IMR-90 (cell line): ENCODE results near the gene MGRN1. TPM values are rescaled to one million over a fixed set of nuclear protein-coding genes. Genes with fewer than 3 reads are reported as not detected.

ENCODE experiments used
- ATAC-seq: fragments of 200-7000 bp; cut with Tn5 transposase; 2 replicates; pipeline ENCODE4 v1.9.1; 2020; ENCODE audit warnings: low read depth, mild to moderate bottlenecking, moderate library complexity
- BruUV-seq: library from RNA; stranded (reverse); fragments of 400-500 nt; replicated peaks from 2 replicates; lab custom pipeline; 2021; lab: Mats Ljungman, UMichigan
- CTCF ChIA-PET: fragments of 300-600 bp; formaldehyde crosslinking; extraction: SDS; loops from one replicate; lab custom pipeline; 2021; ENCODE audit warnings: antibody characterized with exemption; lab: Yijun Ruan, JAX
- POLR2A ChIA-PET: fragments of 300-600 bp; sonication (Branson Sonifier 250); formaldehyde crosslinking; loops from one replicate; lab custom pipeline; 2022; ENCODE audit warnings: antibody characterized with exemption; ENCODE audit not compliant: unreplicated experiment; lab: Charles Lee
- DNase-seq: peaks from one replicate; pipeline ENCODE4 v3.0.0; 2013
- H2AFZ ChIP-seq: replicated peaks from 2 replicates; pipeline ENCODE3; 2013; ENCODE audit warnings: low read length, mild to moderate bottlenecking; ENCODE audit not compliant: poor library complexity
- H2AK5ac ChIP-seq: 2 replicates; pipeline ENCODE4 v1.6.1; 2013; ENCODE audit warnings: low read depth, low read length, inconsistent platforms
- H2AK9ac ChIP-seq: replicated peaks from 2 replicates; pipeline ENCODE3; 2013; ENCODE audit warnings: mild to moderate bottlenecking, low read depth, low read length, moderate library complexity; ENCODE audit not compliant: poor library complexity
- H2BK120ac ChIP-seq: 2 replicates; pipeline ENCODE4 v1.6.1; 2013; ENCODE audit warnings: low read depth, low read length, inconsistent platforms
- H2BK15ac ChIP-seq: 3 replicates; pipeline ENCODE4 v1.6.1; 2013; ENCODE audit warnings: low read depth, low read length, inconsistent platforms
- H2BK20ac ChIP-seq: 2 replicates; pipeline ENCODE4 v1.6.1; 2013; ENCODE audit warnings: low read depth, mild to moderate bottlenecking, inconsistent platforms, low read length, moderate library complexity
- H2BK5ac ChIP-seq: 2 replicates; pipeline ENCODE4 v1.6.1; 2013; ENCODE audit warnings: mild to moderate bottlenecking, low read depth, low read length, inconsistent platforms; ENCODE audit not compliant: poor library complexity, severe bottlenecking
- H3K14ac ChIP-seq: replicated peaks from 2 replicates; pipeline ENCODE4 v1.6.1; 2013; ENCODE audit warnings: low read depth, low read length, inconsistent platforms
- H3K18ac ChIP-seq: 2 replicates; pipeline ENCODE4 v1.6.1; 2013; ENCODE audit warnings: low read depth, low read length, control low read depth
- H3K23ac ChIP-seq: 2 replicates; pipeline ENCODE4 v1.6.1; 2013; ENCODE audit warnings: low read depth, low read length, inconsistent platforms
- H3K27ac ChIP-seq: 2 replicates; pipeline ENCODE4 v1.5.1; 2013; ENCODE audit warnings: mild to moderate bottlenecking, control low read depth, low read length; ENCODE audit not compliant: insufficient read depth
- H3K27me3 ChIP-seq: 2 replicates; pipeline ENCODE4 v1.6.1; 2013; ENCODE audit warnings: low read length; ENCODE audit not compliant: control insufficient read depth, insufficient read depth
- H3K36me3 ChIP-seq: 2 replicates; pipeline ENCODE4 v1.6.1; 2013; ENCODE audit warnings: low read length, mixed read lengths; ENCODE audit not compliant: control insufficient read depth, insufficient read depth
- H3K4ac ChIP-seq: 2 replicates; pipeline ENCODE4 v1.6.1; 2013; ENCODE audit warnings: low read depth, low read length, inconsistent platforms
- H3K4me1 ChIP-seq: 2 replicates; pipeline ENCODE4 v1.6.1; 2013; ENCODE audit warnings: low read length, mixed read lengths; ENCODE audit not compliant: control insufficient read depth, insufficient read depth
- H3K4me2 ChIP-seq: 2 replicates; pipeline ENCODE4 v1.6.1; 2013; ENCODE audit warnings: low read depth, mild to moderate bottlenecking, control low read depth, low read length, moderate library complexity
- H3K4me3 ChIP-seq: 2 replicates; pipeline ENCODE4 v1.5.1; 2013; ENCODE audit warnings: low read depth, mild to moderate bottlenecking, control low read depth, low read length, moderate library complexity; ENCODE audit not compliant: insufficient read depth
- H3K56ac ChIP-seq: 2 replicates; pipeline ENCODE4 v1.6.1; 2013; ENCODE audit warnings: low read length, inconsistent platforms; ENCODE audit not compliant: insufficient read depth; ENCODE audit errors: extremely low read depth
- H3K79me1 ChIP-seq, 2 experiments: 2 replicates each; pipeline ENCODE4 v1.6.1; 2013; ENCODE audit warnings: low read length in 2 of 2, inconsistent platforms in 1 of 2, low read depth in 1 of 2
- H3K9ac ChIP-seq: 2 replicates; pipeline ENCODE4 v1.6.1; 2013; ENCODE audit warnings: low read depth, low read length, control low read depth
- H3K9me1 ChIP-seq: 2 replicates; pipeline ENCODE4 v1.6.1; 2013; ENCODE audit warnings: low read length, inconsistent platforms; ENCODE audit not compliant: insufficient read depth
- H3K9me3 ChIP-seq: 2 replicates; pipeline ENCODE4 v1.6.1; 2013; ENCODE audit warnings: low read length; ENCODE audit not compliant: control insufficient read depth, insufficient read depth
- H4K20me1 ChIP-seq: 2 replicates; pipeline ENCODE4 v1.6.1; 2013; ENCODE audit warnings: low read length, inconsistent platforms; ENCODE audit not compliant: insufficient read depth
- H4K5ac ChIP-seq: 2 replicates; pipeline ENCODE4 v1.6.1; 2013; ENCODE audit warnings: mild to moderate bottlenecking, low read depth, low read length, control low read depth
- H4K8ac ChIP-seq, 2 experiments: 2 replicates each; pipeline ENCODE4 v1.6.1; 2013; ENCODE audit warnings: low read depth in 2 of 2, low read length in 2 of 2, control low read depth in 1 of 2, inconsistent platforms in 1 of 2
- H4K91ac ChIP-seq: 2 replicates; pipeline ENCODE4 v1.6.1; 2013; ENCODE audit warnings: low read depth, low read length, inconsistent platforms; ENCODE audit not compliant: insufficient read depth
- RAD21 ChIP-seq: IDR thresholded peaks from 2 replicates; pipeline ENCODE4 v1.6.1; 2012; ENCODE audit warnings: low read length, improper control_type of control experiment
- WGBS, 2 experiments: methylation state at CpG; one replicate each; pipeline versions ENCODE4 v1.1.5 to v1.1.7; 2013; ENCODE audit warnings: missing lambda C conversion rate in 2 of 2; ENCODE audit not compliant: insufficient read length in 1 of 2; ENCODE audit errors: extremely low coverage in 2 of 2; 5-methylcytosine and 5-hydroxymethylcytosine counted together
- dilution Hi-C: fragments of 300-500 bp; cut with HindIII; formaldehyde crosslinking; loops from one replicate; pipeline ENCODE4 v1.14.3; 2018; ENCODE audit warnings: low sequenced_read_pairs; ENCODE audit not compliant: unreplicated experiment
- in situ Hi-C: fragments of 300-500 bp; cut with MboI; formaldehyde crosslinking; loops from 3 replicates; pipeline ENCODE4 v1.14.3; 2019; ENCODE audit warnings: low sequenced_read_pairs, inconsistent platforms, mixed read lengths
- intact Hi-C: fragments of 100-400 bp; cut with micrococcal nuclease; formaldehyde crosslinking; loops from 2 replicates; pipeline ENCODE4 v1.10.0; 2022
- polyA plus RNA-seq, 3 experiments: library from polyadenylated mRNA; depleted of rRNA; stranded (reverse); fragments of >200 nt; gene quantifications; 2 replicates each; pipeline ENCODE4 v1.2.3, GENCODE V29; 2012; ENCODE audit warnings: low replicate concordance in 1 of 3
- total RNA-seq: library from RNA; depleted of rRNA; stranded (reverse); fragments of >200 nt; gene quantifications from 2 replicates; pipeline ENCODE4 v1.2.3, GENCODE V29; 2012

MGRN1 gene
- total and polyA plus RNA-seq, 2 of the 4 experiments (the other 2 are of a cell fraction): 11.7 to 32.7 TPM

DNA sequence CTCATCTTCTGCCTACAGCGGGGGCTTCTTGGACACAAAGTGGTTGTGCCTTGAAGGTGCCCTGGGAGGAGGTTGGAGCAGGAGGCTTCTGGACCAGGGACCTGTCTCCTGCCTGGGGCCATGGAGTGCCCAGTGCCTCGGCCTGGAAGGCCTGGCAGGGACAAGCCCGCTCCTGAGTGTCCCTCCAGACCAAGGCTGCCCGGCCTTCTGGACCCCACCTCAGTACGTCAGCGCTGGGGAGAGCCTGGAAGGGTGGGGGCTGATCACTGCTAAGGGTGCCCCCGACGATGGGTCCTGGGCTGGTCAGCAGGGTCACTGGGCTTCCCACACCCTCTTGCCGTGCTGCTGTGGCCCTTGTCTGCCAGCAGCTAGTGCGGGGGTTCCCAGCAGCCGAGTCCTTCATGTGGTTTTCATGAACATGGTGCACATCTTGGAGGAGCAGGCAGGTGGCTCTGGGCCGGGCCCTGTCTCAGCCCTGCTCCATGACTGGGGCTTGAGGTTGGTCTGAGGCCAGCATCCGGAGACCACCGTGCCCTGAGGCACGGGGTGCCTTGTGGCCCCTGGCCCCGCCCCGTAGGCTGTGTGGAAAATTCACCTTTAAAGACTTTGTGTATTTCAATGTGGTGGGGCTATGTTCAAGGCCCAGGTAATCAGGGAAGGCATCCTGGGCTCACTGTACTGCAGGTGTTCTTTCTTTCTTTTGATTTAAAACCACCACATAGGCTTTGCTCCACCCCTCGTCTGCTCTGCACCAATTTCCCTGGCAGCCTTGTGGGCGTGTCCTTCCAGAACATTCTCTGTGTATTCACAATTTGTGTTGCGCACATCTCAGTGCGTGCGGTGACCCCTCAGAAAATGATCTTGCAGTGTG lies 22.4 kb downstream of the MGRN1 start:
- H3K4ac ChIP-seq: no peak overlapping the region
- H3K4me3 ChIP-seq: no peak overlapping the region
- H3K56ac ChIP-seq: no peak overlapping the region
- no peak overlapping the region for H3K4me2 ChIP-seq
- H3K36me3 ChIP-seq: peaks cover 25% of the 10 kb centered on the region
- no peak overlapping the region for H3K23ac ChIP-seq
- no peak overlapping the region for H4K8ac ChIP-seq
- H2BK15ac ChIP-seq: no peak overlapping the region
- 96% methylated on average over 12 of the region's 22 CpGs; no CpG with 5 or more reads in 1 of the 2 experiments for WGBS, 2 experiments
- H3K27me3 ChIP-seq: no peaks in the 10 kb centered on the region
- no peak overlapping the region for H2BK120ac ChIP-seq
- in situ Hi-C loops: no loop called here
- dilution Hi-C loops: no loop called here
- H3K4me1 ChIP-seq: no peaks in the 10 kb centered on the region
- H4K5ac ChIP-seq: no peak overlapping the region
- H2AK5ac ChIP-seq: no peak overlapping the region
- no peak overlapping the region for H2AK9ac ChIP-seq
- no peak overlapping the region for H3K14ac ChIP-seq
- no peak overlapping the region for H2BK5ac ChIP-seq
- CTCF ChIA-PET: no interaction called here
- BruUV-seq: no TSS peak
- no peak overlapping the region for H2AFZ ChIP-seq
- H2BK20ac ChIP-seq: no peak overlapping the region
- no peak for DNase-seq
- H3K79me1 ChIP-seq: peaks cover 15 to 60% of the 10 kb centered on the region in 2 experiments
- ATAC-seq: no peak
- H3K9me3 ChIP-seq: no peaks in the 10 kb centered on the region
- POLR2A ChIA-PET: no interaction called here
- TF ChIP-seq RAD21: no peak
- H3K9ac ChIP-seq: no peak overlapping the region
- H4K91ac ChIP-seq: no peak overlapping the region
- H3K9me1 ChIP-seq: no peaks in the 10 kb centered on the region
- intact Hi-C loops: no loop called here
- H4K20me1 ChIP-seq: peaks cover 63% of the 10 kb centered on the region
- H3K27ac ChIP-seq: no peak overlapping the region
- H3K18ac ChIP-seq: no peak overlapping the region
